Dermis blood vessel endothelial cell (primary cell): Measurements from ENCODE around the gene MSGN1. TPM values are rescaled to one million over a fixed set of nuclear protein-coding genes. Genes with fewer than 3 reads are reported as not detected.

Source experiments
- DNase-seq: peaks from one replicate; pipeline ENCODE4 v3.0.0; 2010
- total RNA-seq: library from RNA; depleted of rRNA; stranded (reverse); fragments of >200 nt; gene quantifications from 2 replicates; pipeline ENCODE4 v1.2.3, GENCODE V29; 2014

The MSGN1 gene
- total RNA-seq, result not detected in 2 replicates

- no peak for DNase-seq
These were observed at the start of gene MSGN1 for GRCh38 chr2:17816396-17817245. Gene MSGN1, plus strand, starts transcription at chr2:17816460. Its CDS starts 59 bp downstream, at chr2:17816519.

- no peak for DNase-seq
These were observed 47.4 kb upstream of the MSGN1 start for GRCh38 chr2:17768894-17769293.

DNA sequence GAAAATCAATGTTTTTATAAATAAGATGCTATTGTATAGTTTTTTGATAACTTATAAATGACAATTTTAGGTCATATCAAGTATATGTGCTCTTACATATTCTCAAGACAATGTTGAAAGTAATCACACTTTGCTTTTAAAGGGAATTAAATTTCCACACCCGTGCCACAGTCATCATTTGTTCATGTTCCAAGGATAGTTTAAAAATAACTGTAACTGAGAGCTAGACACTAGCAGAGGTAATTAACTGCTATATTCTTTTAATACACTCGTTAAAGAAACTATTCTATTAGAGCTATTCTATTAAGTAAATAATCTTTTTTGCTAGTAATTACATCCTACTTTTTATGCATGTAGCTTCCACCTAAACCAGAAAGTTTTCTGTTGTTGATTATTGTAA, 44.3 kb upstream of the MSGN1 start:
- DNase-seq, result no peak

DNA sequence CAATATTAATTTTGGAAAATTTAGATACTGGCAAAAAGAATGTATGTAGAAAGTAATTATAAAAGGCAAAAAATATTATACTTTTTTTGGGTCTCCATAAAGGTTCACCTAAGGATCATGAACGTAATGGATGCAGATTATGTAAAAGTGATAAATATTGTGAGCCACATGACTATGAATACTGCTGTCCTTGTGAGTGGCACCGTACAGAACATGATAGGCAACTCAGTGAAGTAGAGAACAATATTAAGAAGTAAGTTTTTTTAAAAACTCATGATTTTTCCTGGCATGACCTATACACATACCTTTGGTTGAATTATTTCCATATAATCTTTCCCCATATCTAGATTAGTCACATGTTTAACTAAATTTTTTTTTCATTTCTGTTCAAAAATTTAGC, 43.7 kb upstream of the MSGN1 start:
- DNase-seq, result no peak

DNA sequence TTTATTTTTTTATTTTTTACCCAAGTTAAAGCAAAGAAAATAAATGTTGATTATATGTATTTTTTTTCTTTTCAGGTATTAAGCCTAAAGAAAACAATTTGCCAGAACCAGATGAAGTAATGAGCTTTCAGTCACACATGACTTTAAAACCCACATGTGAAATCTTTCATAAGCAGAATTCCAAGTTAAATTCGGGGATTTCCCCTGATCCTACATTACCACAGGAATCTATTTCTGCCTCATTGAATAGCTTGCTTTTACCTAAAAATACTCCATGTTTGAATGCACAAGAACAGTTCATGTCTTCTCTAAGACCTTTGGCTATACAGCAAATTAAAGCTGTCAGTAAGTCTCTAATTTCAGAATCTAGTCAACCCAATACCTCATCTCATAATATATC, 35.7 kb upstream of the MSGN1 start:
- no peak for DNase-seq

DNA sequence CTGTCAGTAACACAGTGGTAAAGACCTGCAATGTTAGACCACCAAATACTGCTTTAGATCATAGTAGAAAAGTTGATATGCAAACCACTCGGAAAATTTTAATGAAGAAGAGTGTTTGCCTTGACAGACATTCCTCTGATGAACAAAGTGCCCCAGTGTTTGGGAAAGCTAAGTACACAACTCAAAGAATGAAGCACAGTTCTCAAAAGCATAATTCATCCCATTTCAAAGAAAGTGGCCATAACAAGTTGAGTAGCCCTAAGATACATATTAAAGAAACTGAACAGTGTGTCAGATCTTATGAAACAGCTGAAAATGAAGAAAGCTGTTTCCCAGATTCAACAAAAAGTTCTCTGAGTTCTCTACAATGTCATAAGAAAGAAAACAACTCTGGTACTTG, 34.8 kb upstream of the MSGN1 start:
- DNase-seq, result no peak

GRCh38 chr2:17786727-17787126, 29.5 kb upstream of the MSGN1 start:
- DNase-seq, result no peak

DNA sequence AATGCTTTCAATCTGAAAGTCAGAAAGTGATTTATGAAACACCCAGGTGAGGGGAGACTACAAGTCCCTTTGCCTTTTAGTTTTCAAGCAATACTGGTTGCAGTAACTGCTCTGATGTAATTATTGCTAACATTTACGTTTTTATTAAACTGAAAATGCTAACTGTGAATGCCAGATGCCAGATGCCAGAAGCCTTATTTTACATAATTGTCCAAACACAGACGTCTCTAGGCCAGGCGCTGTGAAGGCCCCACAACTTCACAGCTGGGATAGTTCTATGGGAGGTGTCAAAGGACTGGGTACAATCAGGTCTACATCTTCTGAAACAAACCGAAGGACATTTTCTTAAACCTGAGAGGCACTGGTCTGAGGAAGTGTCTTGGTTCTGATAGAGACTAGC, 27.5 kb upstream of the MSGN1 start:
- no peak for DNase-seq

- DNase-seq, result no peak
These were observed 25.7 kb upstream of the MSGN1 start for GRCh38 chr2:17790536-17790935.

- peak; percentile 97 for DNase-seq
These were observed 25.0 kb upstream of the MSGN1 start for GRCh38 chr2:17791121-17791816.

DNA sequence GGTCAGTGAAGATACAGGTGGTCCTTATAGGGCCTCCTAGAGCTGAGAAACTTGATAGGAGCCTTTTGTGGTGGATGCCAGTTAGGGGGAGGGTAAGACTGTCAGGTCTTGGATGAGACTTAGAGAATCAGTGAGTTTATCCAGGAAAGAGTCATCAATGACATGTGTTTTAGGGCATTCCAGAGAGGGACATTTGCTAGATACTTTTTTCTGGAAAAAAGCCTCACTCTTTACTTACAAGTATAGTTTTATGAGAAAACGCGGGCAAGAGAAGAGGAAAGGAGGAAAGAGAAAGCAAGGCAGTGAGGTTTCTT, 24.5 kb upstream of the MSGN1 start:
- no peak for DNase-seq

DNA sequence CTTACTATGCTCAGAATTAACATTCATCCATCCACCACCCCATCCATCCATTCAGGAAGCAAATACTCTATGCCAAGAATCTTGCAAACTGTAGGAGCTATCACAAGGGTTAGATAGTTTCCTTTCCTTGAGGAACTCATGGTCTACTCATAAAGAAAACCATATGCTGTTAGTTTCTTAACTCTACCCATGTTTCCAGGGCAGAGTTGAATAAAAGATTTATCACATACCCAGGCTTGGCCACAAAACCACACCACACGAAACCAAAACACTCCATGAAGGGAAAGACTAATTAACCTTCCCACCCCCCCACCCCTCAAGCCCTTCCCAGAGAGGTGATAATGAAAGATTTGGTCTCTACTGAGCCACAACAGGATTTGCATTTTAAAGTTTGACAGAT, 23.7 kb upstream of the MSGN1 start:
- DNase-seq, result no peak

DNA sequence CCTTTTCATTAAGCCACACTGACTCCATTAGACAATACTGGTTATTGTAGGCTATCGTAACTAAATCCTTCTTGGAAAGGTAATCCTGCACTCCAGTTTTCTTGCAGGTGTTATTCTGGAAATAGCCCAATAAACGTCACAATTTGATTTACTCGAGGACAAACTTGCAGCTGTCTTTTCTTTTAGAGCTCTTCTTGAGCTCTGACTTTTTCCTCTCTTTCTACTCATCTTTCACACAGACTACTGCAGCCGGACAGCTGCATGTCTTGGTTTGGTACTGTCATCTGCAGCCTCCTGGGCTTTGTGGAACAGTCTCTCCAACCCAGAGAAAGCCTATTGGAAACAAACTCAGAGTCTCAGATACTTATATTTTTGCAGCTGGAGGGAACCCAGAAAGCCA, 23.0 kb upstream of the MSGN1 start:
- DNase-seq, result no peak

DNA sequence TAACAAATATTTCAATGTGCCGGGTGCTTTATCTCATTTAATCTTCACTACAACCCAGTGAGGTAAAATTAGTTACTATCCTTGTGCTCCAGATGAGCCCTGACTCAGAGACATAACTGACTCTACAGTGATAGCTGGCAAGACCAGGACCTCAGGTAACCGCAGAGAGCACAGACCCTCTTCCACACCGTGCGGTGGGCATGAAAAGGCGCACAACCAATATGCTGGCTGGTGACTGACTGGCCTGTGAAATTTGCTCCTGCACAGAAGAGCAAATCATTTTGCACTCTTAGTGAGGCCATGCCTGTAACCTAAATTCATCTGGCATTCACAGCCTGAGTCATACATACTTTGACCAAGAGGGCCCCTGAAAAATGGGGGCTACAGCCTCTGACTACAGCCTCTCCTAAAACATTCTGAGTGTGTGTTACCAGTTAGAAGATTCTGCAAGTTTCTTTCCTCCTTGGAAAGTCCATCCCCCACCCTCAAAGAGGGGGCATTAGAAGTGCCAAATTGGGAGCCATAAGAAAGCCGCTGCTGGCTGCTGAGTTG, 22.4 kb upstream of the MSGN1 start:
- no peak for DNase-seq

DNA sequence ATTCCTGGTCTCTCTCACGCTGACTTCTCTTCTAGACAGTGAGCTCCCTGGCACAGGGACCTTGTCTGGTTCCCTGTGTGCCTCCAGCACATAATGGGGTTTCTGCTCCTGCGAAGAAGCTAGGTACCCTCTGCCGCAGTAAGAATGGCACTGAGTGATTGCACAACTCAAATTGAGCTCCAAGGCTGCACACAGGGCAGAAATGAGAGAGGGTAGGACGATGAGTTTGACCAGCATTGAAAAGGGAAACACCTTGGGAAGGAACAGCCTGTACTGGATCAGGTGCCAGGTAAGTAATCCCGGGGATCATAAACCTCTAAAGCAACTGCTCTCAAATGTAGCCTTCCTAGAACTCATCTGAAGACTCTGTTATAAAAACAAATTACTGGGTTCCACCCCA, 21.0 kb upstream of the MSGN1 start:
- DNase-seq, result no peak

- DNase-seq, result no peak
These were observed 17.9 kb upstream of the MSGN1 start for GRCh38 chr2:17798338-17798737.

DNA sequence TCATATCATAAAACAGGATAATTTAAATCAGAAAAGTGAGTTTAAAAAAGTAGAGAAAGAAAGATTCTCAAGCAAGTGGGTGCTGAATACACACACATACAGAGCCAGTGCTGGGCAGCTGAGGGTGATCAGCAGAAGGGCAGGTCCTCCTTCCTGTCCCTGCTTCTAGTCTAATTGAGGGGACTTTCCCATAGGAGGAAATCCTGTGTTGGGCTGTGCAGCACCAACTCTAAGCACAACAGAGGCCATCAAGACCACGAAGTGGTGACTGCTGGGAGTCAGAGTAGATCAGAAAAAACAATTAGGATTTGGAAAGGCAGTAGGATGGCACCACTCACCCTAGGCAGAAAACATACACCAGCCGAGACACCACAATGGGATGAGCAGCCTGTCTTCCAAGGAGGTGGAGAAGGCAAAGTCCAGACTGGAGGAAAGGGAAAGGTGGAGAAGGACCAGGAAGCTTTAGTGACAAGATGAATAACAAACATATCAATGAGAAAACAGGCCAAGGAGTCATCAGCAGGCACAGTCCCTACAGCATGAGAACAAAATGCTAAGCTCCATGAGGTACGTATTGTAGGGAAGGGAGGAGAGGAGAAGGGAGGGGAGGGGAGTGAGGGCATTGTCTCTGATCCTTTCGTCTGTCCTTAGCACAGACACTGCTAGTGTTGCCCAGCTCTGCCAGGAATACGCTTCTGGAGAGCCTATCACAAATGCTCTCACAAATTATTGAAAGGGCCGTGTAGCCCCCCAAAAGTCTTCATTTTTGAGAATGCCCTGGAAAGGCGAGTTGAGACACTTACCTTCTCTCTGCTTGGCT, 16.7 kb upstream of the MSGN1 start:
- no peak for DNase-seq

- no peak for DNase-seq
These were observed 16.0 kb upstream of the MSGN1 start for GRCh38 chr2:17800219-17800618.

DNA sequence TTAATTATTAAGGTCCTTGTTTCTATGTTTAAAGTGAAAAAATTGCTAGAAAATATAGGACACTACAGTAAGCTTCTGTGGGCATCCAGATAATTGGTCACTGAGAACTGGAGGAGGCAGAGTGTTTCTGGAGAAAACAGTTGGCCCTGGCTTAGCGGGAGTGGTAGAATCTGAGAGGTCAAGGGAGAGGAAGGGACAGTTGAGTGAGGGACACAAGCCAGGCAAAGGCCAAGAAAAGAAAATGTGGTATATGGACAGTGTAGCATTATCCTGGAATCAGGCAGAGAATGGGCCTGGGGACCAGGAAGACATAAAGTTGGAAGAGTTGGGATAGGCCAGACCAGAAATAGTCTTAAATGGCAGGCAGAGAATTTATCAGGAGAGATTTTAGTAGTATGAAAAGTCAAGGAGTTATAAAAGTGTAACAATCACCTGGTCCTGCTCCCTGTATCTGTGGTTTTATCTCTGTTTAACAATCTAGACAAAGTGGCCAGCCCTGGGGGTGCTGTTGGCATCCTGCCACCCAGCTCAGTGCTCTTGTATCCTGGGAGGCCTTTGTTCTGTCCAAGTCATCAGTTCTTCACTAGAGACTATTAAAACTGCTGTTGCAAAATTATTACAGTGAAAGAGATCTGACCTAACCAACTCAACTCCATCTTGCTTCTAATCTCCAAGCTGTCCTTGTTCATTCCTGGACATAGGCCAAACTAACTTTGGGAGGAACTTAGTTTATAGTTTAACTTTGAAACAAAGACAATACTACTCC, 15.4 kb upstream of the MSGN1 start:
- no peak for DNase-seq

- DNase-seq, result no peak
These were observed 12.8 kb upstream of the MSGN1 start for GRCh38 chr2:17803497-17803896.

GRCh38 chr2:17804358-17804757, 11.9 kb upstream of the MSGN1 start:
- DNase-seq, result no peak

- no peak for DNase-seq
These were observed 11.1 kb upstream of the MSGN1 start for GRCh38 chr2:17805166-17805565.
